Ramos (cell line): ENCODE data around the gene KDM4C.
"Not testable (repeated sequence)": the region's sequence is repeated elsewhere in the genome, so short reads cannot be mapped to it uniquely, and the experiment has no call there.

Experiments
- in situ Hi-C: fragments of 300-500 bp; cut with MboI; formaldehyde crosslinking; loops from one replicate; pipeline ENCODE4 v1.14.3; 2022; ENCODE audit warnings: low sequenced_read_pairs; ENCODE audit not compliant: unreplicated experiment

Gene KDM4C

DNA sequence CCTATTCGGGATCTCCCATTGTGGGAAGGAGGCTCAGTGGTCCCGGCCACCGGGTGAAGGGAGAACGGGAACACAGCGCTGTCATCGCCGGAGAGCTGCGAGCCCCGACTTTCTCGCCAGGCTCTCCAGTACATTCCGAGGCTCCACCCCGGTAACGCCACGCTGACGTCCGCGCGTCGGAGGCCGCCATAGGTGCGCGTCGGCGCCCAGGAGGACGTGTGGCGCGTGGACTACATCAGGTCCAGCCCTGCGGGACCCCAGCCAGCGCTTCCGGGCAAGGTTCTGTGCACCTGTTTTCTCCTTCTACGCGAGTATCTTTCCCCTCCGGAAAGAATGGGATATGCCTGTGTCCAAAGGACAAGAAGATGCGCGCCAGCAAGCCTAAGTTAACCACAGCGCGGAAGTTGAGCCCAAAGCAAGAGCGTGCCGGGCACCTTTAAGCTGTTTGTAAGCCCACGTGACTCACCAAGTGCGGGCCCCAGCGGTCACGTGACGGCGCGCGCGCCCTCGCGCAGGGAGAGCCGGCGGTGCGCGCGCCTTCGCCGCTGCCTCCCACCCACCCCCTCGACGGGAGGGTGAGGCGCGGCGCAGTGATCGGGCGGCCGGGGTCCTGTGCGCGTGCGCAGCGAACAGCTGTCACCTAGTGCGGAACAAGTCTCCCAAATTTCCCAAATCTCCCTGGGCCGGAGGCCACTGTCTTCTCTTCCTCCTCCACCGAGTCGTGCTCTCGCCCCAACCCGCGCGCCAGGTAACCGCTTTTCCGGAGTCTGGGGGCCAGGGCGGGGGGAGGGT, at the start of gene KDM4C:
Gene KDM4C (plus strand): TSS at position 518 of the 792 bp plus-strand sequence. CDS start 35,016 bp downstream, outside the sequence.
- in situ Hi-C loops = no loop called here

DNA sequence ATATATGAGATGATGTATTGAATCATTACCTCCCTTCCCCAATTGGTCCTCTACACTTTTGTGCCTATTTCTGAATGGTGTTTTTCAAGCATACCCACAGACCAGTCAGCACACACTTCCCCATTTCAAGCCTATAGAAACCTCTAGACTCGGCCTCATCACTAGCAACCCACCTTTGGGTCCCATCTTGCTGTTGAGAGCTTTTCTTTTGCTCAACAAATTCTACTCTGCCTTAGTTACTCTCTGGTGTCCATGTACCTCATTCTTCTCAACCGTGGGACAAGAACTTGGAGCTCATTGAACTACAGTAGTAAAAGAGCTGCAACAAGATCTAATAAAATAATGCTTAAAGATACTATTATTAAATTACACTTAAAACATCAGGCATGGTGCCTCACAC, 49.0 kb upstream of the KDM4C start:
- in situ Hi-C loops = no loop called here

DNA sequence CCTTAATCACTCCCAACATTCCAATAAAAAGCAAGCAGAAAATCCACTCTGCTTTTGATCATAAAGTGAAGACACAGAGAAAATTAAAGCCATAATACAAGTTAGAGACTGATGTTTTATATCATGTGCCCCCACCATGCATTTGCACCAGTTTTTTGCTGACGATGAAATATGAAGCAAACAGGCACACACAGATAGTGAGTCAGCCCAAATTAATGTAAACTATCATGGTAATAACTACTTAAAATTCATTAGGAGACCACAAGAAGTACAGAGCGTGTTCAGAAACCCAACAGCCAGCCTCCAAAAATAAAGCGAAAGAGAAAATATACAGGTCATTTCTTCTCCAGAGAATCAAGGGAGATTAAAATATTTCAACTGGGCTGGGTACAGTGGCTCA, 46.4 kb upstream of the KDM4C start:
- in situ Hi-C loops = no loop called here

DNA sequence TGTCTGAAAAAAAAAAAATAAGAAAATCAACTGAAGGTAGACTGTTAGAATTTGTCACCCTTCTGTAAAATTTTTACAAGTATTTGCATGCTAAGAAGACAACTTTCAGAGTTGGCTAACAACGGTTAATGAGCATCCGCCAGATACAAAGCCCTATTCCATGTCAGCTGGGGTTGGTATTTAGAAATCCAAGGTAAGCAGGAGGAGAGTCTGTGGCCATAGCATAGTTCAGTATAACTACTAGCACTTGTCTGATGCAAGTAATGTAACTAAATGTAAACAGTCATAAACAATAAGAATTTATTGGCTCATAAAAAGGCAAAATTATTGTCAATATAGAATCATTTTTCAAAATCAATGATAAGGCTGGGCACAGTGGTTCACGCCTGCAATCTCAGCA, 45.7 kb upstream of the KDM4C start:
- in situ Hi-C loops = no loop called here

DNA sequence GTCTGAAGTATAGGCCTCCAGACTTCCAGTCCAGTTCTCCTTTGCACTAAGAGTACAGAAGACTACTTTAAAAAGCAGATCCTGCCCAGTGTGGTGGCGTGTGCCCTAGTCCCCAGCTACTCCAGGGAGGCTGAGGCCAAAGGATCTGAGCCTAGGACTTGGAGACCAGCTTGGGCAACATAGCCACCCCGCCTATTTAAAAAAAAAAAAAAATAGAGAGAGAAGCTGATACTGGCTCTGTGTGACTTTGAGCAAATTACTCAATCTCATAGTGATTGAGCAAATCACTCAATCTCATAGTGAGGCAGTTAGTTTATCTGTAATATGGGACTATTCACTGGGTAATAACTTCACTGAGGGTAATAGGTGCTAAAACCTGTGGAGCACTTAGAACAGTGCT, 43.6 kb upstream of the KDM4C start:
- in situ Hi-C loops = no loop called here

DNA sequence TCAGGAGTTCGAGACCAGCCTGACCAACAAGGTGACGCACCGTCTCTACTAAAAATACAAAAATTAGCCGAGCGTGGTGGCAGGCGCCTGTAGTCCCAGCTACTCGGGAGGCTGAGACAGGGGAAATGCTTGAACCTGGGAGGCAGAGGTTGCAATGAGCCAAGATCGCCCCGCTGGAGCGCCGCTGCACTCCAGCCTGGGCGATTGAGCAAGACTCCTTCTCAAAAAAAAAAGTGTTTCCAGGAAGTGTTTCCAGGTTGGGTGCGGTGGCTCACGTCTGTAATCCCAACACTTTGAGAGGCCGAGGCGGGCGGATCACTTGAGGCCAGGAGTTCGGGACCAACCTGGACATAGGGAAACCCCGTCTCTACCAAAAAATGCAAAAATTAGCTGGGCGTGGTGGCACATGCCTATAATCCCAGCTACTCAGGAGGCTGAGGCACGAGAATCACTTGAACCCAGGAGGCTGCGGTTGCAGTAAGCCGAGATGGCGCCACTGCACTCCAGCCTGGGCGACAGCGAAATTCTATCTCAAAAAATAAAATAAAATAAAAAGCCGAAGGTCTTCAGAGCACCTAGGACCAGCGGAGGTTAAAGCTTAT, 42.5 kb upstream of the KDM4C start:
- in situ Hi-C loops = not testable (repeated sequence)

DNA sequence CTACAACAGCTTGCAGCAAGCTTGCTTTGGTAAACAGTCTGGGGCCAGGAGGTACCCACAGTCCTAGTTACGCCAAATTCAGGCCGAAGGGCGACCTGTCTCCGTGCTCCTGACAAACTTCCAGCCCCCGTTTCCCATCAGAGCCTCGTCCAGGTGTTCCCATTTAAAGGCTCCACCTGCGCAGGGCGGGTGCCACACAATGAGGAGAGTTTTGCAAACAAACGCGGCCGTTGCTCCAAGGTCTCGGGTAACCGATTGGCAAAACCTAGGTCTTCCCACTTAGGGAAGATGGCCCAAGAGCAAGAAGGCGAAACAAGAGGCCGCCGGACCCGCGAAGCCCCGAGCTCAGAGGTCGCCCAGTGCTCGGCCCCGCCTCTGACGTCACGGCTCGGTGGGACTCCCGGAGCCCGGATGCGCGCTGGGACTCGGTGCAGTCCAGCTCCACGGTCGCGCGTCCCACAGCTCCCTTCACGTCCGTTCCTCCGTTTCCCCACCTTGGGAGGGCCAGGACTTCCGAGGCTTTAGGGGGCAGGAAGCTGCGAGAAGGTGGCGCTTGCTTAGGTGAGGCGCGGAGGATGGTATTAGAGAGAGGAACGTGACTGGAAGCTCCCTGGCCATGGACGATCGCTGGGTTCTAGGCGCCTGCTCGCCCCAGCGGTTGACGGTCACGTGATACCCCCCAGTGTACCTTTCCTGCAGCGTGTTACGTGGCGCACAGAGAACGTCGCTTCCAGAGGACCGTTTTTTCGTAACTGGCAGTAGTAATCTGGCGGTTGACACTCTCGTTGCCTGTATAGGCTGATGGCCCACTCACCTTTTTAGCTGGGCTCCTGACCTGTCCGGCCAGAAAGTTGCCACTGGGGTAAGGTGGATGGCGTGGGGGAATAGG, 41.8 kb upstream of the KDM4C start:
- in situ Hi-C loops = no loop called here

DNA sequence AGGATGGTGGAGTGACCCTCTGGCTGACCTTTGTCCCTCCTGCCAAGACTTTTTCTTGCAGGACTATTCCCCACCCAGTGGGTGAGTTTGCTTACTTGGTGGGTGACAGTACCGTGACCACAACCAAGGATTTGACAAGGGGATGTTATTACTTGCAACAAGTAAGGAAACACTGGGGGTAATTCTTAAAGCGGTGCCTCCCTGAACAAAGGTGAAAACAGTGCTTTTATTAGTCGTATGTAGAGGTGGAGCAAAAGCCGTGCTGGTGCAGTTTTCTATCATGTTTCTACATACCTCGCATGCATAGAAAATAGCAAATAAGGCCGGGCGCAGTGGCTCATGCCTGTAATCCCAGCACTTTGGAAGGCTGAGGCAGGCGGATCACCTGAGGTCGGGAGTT, 41.0 kb upstream of the KDM4C start:
- in situ Hi-C loops = no loop called here

DNA sequence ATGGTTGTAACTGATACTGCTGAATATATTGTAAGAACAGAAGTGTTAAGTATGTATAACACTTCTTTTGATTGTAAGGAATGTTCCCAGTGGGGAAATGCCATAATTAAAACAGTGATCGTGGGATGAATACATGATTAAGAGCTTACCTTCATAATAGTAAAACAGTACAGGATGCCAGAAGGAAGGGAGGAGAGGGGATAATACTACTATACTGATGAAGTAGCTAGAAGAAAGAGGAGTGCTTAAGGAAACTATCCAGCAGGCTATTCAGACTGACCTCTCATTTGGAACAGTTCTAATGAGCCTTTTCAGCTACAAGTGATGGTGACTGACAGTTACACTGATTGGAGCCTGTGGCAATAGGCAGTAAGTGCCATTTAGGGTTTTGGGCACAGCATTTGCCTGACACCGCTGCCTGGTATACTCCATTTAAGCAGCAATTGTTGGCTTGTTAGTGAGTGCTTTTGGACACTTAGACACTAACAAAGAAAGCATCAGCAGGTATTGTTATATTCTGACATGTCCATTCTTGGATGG, 33.8 kb upstream of the KDM4C start:
- in situ Hi-C loops = no loop called here

DNA sequence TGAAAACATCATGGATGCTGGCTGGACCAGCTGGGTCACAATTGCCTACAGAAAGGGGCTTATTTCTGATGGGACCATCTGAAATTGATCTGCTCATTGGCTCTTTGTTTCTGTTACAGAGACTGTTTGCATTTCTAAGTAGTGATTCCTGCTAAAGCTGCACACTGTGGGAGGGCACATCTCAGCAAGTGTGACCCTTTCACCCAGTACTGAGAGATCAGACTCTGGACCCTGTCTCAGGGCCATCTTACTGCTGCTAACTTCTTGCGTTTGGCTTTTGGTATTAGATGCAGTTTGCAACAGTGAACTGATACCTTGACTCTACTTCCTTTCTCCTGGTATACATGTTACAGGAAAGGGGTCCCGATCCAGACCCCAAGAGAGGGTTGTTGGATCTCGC, 24.5 kb upstream of the KDM4C start:
- in situ Hi-C loops = loop anchor here (10.0 kb wide), 1 partner anchor 148 kb away; no protein-coding TSS in a partner anchor

DNA sequence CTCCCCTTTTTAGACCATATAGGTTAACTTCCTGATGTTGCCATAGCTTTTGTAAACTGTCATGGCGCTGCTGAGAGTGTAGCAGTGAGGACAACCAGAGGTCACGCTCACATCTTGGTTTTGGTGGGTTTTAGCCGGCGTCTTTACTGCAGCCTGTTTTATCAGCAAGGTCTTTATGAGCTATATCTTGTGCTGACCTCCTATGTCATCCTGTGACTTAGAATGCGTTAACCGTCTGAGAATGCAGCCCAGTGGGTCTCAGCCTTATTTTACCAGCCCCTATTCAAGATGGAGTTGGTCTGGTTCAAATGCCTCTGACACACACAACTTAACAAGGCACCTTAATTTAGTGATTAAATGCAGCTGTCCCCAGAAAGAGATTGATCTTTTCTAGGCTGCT, 23.9 kb upstream of the KDM4C start:
- in situ Hi-C loops = loop anchor here (10.0 kb wide), 1 partner anchor 149 kb away; no protein-coding TSS in a partner anchor

DNA sequence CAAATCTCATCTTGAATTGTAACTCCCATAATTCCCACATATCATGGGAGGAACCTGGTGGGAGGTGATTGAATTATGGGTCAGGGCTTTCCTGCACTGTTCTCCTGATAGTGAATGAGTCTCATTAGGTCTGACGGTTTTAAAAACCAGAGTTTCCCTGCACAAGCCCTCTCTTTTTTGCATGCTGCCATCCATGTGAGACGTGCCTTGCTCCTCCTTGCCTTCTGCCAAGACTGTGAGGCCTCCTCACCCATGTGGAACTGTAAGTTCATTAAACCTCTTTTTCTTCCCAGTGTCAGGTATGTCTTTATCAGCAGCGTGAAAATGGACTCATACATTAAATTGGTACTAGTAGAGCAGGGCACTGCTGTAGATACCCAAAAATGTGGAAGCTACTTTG, 22.4 kb upstream of the KDM4C start:
- in situ Hi-C loops = loop anchor here (10.0 kb wide), 1 partner anchor 151 kb away; no protein-coding TSS in a partner anchor

DNA sequence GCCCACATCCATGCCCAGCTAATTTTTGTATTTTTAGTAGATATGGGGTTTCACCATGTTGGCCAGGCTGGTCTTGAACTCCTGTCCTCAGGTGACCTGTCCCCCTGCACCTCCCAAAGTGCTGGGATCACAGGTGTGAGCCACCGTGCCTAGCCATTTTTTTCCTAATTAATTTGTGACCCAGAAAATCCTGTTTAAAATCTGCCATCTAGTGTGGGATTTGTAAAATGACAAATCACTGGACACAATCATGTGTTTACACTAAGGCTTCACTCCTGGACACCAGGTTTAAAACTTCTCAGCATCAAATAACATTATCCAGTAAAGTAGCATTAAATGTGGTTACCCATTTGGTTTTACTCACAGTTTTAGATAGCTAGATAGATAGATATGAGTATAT, 18.6 kb upstream of the KDM4C start:
- in situ Hi-C loops = loop anchor here (10.0 kb wide), 1 partner anchor 154 kb away; no protein-coding TSS in a partner anchor

DNA sequence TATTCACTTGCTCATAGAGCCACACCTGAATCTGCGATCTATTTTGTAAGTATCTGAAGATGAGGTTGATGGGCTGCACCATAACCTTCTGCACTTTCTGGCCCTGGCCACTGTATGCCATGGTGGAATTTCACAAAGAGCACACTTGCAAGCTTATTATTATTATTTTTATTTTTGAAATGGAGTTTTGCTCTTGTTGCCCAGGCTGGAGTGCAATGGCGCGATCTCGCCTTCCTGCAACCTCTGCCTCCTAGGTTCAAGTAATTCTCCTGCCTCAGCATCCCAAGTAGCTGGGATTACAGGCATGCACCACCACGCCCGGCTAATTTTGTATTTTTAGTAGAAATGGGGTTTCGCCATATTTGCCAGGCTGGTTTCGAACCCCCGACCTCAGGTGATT, 8.9 kb upstream of the KDM4C start:
- in situ Hi-C loops = not testable (repeated sequence)

DNA sequence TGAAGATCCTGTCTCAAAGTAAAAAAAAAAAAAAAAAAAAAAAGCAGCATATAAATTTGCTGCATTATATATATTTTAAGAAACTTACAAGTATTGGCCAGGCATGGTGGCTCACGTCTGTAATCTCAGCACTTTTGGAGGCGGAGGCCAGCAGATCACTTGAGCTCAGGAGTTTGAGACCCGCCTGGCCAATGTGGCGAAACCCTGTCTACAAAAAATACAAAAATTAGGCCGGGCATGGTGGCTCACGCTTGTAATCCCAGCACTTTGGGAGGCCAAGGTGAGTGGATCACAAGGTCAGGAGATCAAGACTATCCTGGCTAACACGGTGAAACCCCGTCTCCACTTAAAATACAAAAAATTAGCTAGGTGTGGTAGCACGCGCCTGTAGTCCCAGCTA, 2.9 kb upstream of the KDM4C start:
- in situ Hi-C loops = not testable (repeated sequence)

DNA sequence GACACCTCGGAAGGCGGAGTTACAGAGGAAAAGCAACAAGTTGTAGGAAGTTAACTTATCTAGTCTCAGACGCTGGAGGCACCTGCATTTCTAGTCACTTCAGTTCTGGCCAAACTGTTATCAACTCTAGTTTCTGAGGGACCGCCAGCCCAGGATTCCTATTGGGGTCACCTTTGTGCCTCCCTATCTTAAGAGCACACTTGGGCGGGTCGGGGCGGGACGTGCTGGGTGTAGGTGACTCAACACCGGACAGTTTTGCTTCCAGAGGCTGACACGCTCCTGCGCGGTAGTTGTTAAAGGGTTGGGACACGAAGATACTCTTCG, 679 bp upstream of the KDM4C start:
- in situ Hi-C loops = no loop called here

DNA sequence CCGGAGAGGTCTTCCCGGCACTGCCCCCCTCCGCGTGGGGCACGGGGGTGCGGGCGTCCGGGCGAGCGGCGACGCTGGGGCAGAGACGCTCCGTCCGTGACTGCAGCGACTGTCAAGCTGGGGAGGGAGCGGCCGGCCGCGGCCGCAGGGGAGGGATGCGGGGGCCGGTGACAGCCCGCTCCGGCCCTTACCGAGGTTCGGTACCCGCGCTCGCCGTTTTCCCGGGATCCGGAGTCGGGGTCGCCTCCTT, 400 bp downstream of the KDM4C start:
- in situ Hi-C loops = no loop called here

DNA sequence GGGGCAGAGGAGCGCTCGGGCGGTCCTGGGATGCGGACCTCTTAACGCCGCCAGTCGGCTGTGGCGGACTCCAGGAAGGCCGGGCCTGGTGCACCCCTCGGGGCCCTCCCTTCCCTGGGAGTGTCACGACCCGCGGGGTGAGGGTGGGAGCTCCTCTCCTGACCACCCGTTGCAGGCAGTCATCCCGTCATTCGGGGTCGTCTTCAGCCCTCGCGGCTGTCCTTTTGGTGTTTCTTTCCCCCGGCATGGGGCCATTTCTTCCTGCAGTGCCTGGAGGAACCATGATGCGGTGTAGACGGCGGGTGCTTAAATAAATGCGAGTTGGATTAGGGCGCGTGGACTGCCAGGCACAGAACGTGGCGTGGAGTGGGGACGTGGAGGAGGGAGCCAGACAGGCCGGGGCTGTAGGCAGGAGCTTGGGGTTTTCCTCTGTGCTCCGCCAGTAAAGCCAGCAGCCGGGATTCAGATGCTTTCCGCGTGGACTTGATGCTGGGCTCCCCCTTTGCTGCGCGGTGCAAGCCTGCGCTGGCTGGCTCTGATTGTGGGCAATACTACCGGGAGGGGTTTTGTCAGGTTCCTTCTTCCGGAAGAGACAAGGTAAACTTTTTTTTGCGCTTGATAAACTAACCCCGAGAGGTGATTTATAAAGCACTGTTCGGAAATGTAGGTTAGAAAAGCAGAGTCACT, 868 bp downstream of the KDM4C start:
- in situ Hi-C loops = no loop called here

DNA sequence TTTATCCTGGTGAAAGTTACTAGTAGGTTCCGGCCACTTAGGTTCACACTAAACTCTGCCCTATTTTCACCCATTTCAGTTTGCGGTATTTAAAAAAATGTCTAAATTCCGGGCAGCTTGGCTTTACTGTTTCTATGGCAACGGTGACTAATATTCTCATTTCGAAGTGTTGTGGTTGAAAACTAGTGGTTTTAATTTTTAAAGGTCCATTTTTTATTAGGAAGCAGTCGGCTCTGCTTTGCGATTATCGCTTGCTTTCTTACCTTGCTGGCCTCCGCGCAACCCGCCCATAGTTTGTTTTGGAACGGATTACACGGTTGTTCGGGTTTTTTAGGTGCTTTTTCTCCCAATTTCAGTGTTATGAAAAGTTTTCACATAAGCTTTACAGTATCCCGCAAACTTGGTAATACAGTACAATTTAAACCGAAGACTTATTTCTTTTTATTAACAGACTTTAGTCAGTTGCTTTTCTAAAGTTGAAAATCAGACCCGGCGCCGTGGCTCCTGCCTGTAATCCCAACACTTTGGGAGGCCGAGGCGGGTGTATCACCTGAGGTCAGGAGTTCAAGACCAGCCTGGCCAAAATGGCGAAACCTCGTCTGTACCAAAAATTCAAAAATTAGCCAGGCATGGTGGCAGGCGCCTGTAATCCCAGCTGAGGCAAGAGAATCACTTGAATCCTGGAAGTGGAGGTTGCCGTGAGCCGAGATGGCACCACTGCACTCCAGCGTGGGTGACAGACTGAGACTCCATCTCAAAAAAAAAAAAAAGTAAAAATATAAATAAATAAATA, 1.6 kb downstream of the KDM4C start:
- in situ Hi-C loops = no loop called here

DNA sequence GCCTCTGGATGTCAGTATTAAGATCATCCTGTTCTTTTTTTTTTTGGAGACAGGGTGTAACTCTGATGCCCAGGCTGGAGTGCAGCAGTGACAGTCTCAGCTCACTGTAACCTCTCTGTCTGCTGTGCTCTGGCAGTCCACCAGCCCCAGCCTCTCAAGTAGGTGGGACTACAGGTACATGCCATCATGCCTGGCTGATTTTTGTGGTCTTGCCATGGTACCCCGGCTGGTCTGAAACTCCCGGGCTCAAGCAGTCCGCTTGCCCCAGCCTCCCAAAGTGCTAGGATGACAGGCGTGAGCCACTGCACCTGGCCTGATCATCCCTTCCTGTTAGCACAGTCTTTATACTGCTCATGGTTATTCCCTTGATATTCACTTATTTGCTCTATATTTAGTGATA, 3.5 kb downstream of the KDM4C start:
- in situ Hi-C loops = no loop called here
